Astrocyte of the hippocampus (primary cell): ENCODE results near the gene ANGPTL2.

ENCODE experiments used
- DNase-seq: peaks from one replicate; pipeline ENCODE4 v3.0.0; 2011; ENCODE audit warnings: low read depth, low spot score

The ANGPTL2 gene

DNA sequence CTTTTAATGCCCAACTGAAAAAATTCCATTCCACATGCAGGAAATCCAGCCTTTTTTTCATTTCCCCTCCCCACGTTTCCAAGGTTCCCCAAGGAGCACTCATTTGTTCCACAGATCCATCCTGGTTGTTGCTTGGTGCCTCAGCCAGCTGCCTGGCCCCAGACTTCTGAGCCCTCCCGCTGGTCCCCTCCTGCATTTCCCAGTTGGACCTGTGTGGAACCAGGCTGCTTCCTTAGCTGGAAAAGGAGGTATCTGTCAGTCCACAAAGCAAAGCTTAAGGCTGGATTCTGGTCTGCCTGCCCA lies 44.8 kb downstream of the ANGPTL2 start:
- no peak for DNase-seq

DNA sequence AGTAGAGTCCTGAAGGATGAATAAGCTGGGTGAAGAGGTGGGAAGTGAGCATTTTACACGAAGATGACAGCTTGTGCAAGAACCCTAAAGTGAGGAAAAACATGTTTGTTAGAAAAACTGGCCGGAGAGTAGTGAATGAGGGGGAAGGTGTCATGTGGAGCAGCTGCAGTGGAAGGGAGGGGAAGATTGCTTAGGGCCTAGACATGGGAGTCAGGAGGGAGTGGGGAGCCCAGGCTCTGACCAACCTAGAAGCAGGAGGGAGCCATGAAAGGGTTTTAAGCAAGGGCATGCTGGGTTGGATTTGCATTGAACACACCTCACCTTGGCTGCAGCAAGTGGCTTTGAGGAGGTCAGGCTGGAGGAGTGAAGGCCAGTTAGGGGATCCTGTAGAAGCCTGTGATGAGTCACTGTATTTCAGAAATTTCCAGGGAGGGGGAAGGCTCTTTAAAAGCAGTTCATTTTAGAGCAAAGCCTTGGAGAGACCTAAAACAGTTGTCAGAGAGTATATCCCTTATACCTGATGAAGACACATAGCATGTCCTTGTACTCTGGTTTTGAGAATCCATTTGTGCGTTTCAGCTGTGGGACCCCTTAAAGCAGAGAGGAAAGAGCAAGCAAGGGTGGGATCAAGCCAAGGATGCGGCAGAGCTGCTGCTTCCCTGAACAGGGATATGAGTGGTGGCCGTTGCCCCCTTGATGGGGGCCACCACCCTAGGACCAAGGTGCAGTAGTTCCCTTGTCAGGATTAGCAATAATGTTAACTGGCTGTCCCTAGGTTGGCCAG lies 45.4 kb downstream of the ANGPTL2 start:
- no peak for DNase-seq

DNA sequence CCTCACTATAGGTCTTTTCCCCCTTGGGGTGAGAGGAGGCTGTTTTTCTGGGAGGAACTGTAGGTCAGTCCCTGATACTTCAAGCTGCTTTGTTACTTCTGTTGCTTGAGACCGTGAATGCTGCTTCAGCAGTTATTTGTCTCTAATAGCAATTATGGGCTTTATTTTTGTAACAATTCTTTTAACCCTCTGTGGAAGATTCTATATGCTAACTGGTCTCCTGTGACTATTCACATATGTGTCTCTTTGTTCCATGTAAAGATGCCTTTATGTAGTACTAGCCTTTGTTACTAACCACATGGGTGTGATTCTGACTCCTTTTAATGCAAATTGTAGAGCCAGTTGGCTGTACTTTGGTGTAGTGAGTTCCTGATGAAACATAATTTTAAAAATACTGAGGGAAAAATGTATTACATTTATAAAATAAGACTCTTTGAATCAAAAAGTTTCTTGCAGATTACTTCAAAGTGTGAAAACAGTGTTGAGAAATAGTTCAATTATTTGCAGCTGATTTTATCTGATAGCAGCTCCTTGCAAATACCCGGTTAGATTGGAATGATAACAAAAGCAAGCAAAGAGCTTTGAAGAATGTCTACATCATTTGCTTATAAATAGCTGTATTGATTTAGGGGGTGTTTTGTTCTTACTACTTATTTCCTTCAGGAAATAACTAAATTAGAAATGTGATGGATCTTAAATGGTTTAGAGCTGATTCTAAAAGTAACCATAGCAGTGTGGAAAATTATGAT lies 46.6 kb downstream of the ANGPTL2 start:
- no peak for DNase-seq

DNA sequence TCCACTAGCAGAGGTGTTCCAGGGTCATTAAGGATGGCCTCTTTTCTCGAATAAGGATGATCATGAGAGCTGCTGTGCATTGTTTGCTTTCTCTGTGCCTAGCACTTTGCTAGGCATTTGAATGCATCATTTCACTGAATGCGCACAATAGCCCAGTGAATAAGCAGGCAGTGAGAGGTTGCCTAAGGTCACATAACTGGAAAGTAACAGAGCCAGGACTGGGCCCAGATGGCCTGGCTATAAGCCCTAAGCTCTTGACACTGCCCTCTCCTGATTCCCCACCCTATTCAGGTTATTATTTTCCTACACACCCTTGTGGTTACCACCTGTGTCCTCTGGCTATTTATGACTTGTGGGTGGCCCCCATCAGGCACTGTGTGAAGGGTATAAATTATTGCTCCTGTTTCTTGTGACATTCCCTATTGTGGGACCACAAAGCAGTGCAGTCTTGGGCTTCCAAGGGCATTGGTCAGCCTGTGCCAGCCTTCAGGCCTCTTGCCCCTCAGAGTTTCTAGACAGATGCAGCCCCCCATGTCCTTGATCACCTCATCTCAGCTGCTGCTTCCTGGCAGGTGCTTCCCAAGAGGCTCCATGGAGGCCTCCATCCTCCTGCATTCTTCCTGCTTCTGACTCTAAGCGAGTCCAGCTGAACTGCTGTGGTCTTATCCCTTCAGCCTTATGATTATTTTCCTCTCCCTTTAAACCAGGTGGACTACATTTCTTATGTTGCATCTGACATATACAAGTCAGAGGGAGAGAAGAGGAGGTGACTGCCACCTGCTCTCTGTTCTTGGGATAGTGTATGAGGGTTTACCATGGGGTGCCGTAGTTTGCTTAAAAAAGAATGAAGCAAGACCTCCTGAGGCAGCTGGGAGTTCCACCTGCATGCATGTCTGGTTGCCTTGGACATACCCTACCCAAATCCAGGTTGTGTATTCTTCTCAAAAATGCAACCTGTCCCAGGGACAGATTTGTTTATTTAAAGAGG lies 47.6 kb downstream of the ANGPTL2 start:
- DNase-seq: no peak

DNA sequence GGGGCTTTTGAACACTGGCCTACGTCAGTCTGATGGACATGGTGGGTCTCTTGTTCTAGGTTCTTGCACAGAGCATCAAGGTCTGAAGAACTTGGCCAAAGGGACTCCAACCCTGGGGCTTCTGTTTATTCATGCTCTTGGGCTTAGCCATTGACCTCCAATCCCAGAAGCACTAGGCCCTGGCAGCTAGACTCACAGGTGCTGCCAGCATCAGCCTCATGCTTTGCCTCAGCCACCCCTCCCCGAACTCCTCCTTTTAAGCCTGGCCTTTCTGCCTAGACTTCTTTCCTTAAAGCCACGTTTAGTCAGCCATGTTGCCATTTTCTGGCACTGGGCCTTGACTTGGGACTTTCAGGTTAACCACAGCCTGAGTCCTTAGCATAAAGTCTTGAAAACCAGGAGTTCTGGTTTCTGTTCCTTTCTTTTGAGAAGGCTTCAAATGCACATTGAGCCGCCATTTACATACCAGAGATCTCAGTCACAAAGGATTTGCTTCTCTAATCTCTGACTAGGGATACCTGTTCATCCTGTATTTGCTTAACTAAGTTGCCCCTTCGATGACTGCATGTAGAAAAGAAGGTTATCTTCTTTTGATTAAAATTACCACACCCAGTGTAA lies 54.7 kb downstream of the ANGPTL2 start:
- DNase-seq: peak; percentile 63

DNA sequence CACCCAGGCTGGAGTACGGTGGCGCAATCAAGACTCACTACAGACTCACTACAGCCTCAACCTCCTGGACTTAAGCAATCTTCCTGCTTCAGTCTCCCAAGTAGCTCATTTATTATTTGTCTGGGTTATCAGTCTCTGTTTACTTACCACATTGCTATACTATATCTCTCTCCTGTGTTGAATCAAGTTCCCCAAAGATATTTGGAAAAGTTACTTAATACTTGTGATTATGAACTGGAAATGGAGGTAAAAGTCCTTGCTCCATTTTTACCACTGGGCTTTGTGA lies 55.6 kb downstream of the ANGPTL2 start:
- no peak for DNase-seq

DNA sequence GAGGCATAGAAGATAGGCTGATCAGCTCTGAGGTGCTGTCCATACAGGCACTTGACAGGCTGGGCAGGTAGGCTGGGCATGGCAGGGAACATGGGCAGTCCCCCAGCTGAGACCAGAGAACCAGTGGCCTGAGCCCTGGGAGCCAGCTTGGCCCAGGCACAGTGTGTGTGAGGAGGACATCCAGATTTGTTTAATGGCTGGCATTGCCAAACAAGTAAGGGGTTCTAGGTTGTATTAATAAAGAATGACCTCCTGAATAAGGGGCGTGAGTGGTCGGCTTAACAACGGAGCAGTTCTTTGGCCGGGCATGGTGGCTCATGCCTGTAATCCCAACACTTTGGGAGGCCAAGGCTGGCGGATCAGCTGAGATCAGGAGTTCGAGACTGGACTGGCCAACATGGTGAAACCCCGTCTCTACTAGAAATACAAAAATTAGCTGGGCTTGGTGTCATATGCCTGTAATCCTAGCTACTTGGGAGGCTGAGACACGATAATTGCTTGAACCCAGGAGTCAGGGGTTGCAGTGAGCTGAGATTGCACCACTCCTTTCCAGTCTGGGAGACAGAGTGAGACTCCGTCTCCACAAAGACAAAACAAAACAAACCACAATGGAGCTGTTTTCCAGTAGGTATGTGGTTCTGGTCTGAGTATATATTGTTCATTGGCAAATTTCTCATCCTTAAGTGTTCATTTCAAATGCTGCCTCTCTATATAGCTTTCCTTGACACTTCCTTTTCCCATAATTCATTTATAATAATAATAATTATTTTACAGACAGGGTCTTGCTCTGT lies 56.2 kb downstream of the ANGPTL2 start:
- no peak for DNase-seq

DNA sequence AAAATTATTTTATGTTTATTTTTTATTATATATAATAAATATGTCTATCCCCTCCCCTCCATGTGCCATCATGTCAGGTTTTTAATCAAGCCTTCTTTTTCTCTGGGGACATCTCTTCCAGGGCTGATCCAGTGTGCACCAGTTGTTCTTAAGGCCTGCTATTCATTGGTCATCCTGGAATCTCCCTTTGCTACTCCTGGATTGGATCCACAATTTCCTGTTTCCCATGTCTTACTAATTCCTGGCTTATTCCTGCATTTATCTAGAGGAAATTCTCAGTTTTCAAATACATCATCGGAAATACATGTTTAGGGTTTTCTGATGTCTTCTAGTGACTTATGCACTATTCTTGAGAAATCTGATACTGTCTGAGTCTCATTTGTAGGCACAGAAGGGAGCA lies 56.8 kb downstream of the ANGPTL2 start:
- DNase-seq: peak; percentile 29

DNA sequence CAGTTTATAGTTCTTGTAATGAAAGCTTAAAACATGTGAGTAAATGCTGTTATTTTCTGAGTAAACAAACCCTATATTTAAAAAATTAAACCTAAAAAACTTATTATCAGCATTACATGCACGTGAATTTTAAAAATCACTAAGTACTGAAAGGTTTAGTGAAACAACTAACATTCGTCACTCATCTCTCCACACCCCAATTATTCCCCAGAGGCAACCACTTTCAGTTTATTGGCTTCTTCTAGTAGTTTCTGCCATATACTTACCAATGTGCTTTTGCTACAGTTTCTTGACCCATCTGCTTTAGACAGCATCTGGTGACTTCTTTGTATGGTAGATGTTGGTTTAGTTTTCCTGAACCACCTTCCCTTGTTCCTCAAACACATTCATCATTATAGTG lies 58.1 kb downstream of the ANGPTL2 start:
- DNase-seq: no peak

DNA sequence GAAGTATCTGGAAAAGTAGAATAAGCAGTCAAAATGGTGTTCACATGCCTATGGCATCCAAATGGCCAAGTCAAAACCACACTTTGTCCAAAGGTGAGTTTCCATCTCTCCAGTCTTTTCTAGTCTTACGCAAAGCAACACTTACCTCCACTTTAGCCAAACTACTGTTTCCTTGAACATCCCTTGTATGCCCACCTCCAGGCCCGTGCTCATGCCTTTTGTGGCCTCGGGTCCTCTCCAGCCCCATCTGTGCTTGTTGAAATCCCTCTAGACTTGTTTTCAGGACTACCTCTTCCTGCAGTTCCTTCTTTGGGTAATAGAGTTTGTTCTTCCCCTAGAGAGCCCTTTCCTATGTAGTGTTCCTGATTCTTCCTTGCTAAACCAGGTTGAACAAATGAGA lies 61.0 kb downstream of the ANGPTL2 start:
- no peak for DNase-seq

DNA sequence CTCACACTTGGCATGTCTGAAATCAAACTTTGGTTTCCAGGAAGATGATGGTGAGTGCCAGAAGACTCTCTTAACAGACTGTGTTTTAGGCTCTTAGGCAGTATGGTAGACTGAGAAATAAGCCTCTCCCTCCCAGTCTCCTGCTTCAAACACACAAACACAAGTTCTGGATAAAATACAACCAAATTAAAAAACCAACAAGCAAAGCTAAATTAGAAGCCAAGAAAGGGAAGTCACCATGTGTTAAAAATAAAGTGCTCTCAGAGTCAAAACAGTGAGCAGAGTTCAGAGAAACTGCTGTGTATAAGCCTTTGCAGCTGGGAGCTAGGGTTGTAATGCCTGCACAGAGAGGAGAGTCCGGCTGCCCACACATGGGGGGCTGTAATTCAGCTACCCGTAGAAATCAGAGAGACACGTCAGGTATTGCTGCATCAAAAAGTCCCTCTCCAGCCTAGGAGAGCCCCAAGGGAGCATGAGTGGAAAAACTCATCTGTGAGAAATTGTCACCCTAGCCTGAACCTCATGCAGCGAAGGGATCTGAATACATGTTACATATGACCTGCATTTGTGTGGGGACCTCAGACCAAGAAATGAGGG lies 62.6 kb downstream of the ANGPTL2 start:
- no peak for DNase-seq

DNA sequence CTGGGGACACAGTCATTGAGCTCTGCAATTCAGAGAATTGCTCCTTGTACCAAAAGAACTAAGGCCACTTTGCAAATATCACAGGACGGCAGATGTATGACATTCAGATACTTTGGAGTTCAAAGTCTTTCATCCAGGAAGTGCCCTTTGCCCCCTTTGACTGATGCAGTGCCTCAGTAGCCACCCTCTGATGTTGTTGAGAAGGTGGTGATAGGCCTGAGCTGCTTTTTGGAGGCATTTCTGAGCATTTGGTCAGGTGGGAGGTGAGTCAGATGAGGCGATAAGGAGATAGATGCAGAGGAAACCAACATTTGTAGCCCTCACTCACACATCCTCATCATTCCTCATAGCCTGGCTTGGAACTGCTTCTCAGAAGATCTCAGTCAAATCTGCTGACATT lies 63.4 kb downstream of the ANGPTL2 start:
- DNase-seq: no peak

DNA sequence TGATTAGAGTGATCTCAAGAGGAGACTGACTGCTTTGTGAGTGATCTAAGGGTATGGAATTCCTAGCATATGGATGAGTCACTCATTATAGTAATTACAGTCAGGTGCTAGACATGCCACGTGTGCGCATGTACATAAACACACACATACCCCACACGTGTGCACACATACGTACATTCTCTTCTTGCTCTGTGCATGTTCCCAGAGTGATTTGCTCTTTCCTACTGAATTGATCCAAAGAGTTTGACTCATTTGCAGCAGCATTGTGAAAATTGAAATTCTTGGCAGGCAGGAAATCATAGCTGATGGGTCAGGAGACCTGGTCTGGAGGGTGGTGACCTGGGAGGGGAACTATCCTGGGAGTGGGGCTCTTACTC lies 63.8 kb downstream of the ANGPTL2 start:
- DNase-seq: no peak

DNA sequence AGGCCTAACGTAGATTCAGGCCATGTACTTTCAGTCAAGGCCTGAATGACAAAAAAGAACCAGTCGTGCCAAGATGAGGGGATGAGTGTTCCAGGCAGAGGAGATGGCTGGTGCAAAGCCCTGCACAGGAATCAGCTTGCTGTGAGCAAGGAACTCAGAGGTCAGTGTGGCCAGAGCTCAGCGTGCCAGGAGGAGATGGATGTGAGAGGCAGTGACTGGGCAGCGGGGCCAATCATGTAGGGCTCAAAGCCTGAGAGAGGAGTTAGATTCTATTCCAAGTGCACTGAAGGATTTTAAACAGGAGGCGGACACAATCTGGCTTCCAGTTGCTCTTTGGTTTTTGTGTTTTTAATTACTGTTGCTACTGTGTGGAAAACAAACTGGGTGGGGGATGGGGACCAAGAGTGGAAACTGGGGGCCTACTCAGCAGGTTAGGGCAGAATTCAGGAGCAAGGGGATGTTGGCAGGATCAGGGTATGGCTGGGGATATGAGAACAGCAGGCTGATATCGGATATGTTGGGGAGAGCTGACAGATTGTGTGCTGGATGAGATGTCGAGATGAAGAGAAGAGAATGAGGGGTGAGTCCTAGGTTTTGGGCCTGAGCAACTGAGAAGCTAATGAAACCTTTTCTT lies 64.3 kb downstream of the ANGPTL2 start:
- DNase-seq: no peak

DNA sequence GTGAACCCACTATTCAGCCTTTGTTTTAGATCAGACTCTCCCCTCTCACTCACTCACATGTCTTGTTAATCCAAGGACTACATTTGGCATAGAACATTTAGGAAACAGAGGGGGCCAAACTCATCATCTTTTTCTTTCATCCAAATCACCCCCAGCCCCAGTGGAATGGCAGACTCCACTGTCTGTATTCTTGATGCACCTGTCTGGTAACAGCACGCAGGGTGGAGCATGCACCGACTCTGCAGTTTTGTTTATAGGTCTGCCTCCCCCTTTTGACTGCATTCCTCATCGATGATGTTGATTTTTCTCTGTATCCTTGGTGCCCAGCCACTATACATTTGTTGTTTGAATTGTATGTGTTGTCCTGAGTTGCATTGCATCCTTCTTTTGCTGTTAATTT lies 66.0 kb downstream of the ANGPTL2 start:
- no peak for DNase-seq

DNA sequence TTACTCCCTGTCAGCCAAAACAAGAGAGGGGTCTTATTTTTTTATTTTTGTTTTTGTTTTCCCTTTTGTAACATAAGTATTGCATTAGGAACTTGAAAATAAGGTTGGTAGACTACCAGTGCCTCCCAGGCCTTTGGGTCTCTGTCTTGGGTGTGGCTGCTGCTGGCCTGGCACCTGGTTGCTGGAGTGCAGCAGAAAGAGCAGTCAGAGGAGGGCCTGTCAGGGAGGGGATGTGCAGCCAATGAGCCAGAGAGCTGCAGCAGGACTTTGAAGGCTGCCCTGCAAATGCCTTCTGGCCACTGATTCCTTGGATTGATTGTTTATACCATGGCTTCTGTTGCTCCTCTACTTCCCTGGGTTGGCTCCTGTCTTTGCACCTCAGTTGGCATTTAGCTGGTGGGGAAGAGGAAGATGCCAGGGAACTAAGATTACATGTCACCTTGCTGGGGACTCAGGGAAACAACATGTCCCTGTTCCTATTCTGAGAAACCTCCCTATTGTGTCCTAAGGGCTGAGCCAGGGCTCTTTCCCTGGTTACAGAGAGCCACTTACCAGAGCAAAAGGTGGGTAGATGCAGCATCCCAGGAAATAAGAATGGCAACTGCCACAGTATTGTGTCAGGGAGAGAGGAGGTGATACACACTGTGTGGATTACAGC lies 66.6 kb downstream of the ANGPTL2 start:
- DNase-seq: no peak

DNA sequence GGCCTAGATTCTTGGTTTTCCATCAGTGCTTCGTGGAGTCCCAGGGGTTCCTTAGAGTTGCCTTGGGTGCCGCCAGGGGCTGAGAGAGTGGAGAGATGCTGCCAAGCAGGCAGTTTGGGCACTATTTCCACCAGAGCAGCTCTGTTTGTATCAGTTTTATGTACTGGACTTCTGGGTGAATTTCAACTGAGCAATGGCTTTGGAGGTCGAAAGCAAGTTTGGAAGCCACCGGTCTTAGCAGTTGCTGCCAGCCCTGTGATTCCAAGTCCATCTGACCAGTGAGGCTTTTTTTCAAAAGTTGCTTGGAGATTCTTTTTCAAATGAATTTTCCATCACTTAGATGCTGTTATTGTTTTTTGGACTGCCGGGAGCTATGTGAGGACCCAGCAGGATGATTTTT lies 68.5 kb downstream of the ANGPTL2 start:
- DNase-seq: no peak

DNA sequence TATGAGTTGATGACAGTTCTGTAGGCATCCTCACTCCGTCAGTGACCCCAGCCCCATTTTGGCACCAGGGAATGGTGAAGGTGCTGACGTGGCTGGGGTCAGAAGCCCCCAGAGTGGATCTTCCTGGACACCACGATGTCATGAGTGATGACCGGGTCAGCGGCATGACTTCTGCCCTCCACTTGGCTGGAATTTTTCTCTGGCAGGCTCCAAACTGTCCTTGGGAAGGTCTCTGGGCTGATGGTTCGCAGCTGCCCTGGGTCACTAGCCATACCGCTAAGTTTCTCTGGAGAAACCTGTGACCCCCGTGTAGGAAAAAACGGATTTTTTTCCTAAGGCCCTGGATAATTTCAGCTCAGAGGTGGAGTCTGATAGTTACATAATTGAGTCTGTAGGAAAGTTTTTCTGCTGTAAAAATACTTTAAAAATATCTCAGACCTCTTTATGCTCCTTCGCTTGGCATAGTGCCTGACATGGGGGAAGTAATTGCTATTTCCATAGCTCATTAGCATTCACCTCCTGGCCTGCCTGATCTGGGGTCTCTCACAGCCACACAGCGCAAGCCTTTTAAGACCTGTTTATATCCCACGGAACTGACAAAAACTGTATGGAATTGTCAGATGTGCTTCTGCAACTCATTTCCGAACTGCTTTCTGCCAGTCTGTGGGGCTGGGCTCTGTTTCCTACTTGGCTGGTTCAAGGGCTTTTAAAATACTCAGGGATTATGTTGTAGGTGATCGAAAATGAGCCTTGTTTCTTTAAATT lies 69.2 kb downstream of the ANGPTL2 start:
- no peak for DNase-seq
